Thymus (tissue), 11 donors: ENCODE data around the gene OR6X1. TPM values are rescaled to one million over a fixed set of nuclear protein-coding genes. Genes with fewer than 3 reads are reported as not detected.

ENCODE experiments used
- DNase-seq, 9 donors: peaks; one replicate each; pipeline ENCODE4 v3.0.0-alpha.2; 2013; ENCODE audit warnings: low spot score in 9 of 9, low read depth in 6 of 9, missing footprints in 1 of 9
- H3K27ac ChIP-seq, 2 donors: one replicate each; pipeline ENCODE4 v1.5.1; 2013; ENCODE audit warnings: control low read depth in 1 of 2, low read depth in 1 of 2, low read length in 1 of 2, mild to moderate bottlenecking in 1 of 2, moderate library complexity in 1 of 2
- H3K27me3 ChIP-seq, 2 donors: one replicate each; pipeline ENCODE4 v1.5.1; 2013; ENCODE audit warnings: low read length in 1 of 2; ENCODE audit not compliant: control insufficient read depth in 2 of 2, insufficient read depth in 1 of 2
- H3K36me3 ChIP-seq, 2 donors: one replicate each; pipeline ENCODE4 v1.5.1; 2013; ENCODE audit warnings: low read length in 1 of 2, mild to moderate bottlenecking in 1 of 2, moderate library complexity in 1 of 2; ENCODE audit not compliant: control insufficient read depth in 2 of 2, insufficient read depth in 2 of 2
- H3K4me1 ChIP-seq, 2 donors: one replicate each; pipeline ENCODE4 v1.5.1; 2013; ENCODE audit warnings: low read length in 2 of 2; ENCODE audit not compliant: control insufficient read depth in 2 of 2, insufficient read depth in 2 of 2
- H3K4me3 ChIP-seq, 2 donors: one replicate each; pipeline ENCODE4 v1.5.1; 2013; ENCODE audit warnings: low read length in 2 of 2, control low read depth in 1 of 2, mild to moderate bottlenecking in 1 of 2
- H3K9me3 ChIP-seq, 2 donors: one replicate each; pipeline ENCODE4 v1.5.1; 2013; ENCODE audit warnings: low read length in 1 of 2, mild to moderate bottlenecking in 1 of 2; ENCODE audit not compliant: control insufficient read depth in 2 of 2, insufficient read depth in 1 of 2
- WGBS: extraction: QIAGEN DNeasy Blood & Tissue Kit; methylation state at CpG from one replicate; pipeline ENCODE4 v1.1.7; 2013; 5-methylcytosine and 5-hydroxymethylcytosine counted together
- polyA plus RNA-seq: library from polyadenylated mRNA; stranded (reverse); fragments of 200-250 nt; gene quantifications from one replicate; pipeline ENCODE4 v1.2.3, GENCODE V29; 2013
- total RNA-seq: library from RNA; stranded (reverse); fragments of 120-200 nt; gene quantifications from one replicate; pipeline ENCODE4 v1.2.4, GENCODE V29; 2013
- donor health status: healthy.

OR6X1 gene
- total and polyA plus RNA-seq, 2 donors: not detected

DNA sequence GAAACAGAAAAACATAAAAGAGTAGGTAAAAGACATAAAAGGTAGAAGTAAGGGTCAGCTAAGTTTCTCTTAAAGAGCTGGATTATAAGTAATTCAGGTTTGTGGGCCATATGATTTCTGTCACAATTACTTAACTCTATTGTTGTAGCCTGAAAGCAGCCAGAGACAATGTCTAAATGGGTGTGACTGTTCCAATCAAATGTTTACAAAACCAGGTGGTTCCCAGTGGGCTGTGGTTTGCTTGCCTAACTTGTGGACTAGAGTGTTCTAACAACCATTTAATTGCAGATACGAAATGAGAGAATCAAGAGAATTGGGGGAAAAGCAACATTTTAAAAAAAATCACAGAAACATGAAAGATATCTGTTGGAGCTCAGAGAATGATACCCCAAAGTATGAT lies 29.2 kb upstream of the OR6X1 start:
- WGBS: 89% methylated on average over 1 of the region's 1 CpG
- H3K4me1 ChIP-seq: no peaks in the 10 kb centered on the region
- no peaks in the 10 kb centered on the region for H3K36me3 ChIP-seq
- H3K4me3 ChIP-seq: no peak overlapping the region
- DNase-seq: no peak
- H3K27me3 ChIP-seq: no peaks in the 10 kb centered on the region
- H3K27ac ChIP-seq: no peak overlapping the region
- H3K9me3 ChIP-seq: no peaks in the 10 kb centered on the region

DNA sequence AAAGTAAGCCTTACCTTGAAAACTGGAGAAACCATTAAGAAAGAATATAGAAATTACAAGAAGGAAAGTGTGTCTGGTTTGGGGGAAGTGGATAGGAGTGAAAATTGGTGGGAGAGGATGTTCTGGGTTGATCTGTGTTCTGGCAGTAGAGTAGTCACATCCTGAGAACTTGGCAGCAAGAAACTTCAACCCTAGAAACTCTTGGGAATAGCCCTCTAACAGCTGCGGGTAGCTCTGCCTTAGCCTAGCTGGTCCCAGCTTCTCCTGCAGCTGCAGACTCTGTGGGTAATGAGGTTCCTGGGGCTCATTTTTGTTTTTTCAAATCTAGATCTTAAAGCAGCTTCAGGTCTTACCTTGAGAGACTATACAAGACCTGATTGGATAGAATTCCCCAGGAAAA lies 24.2 kb upstream of the OR6X1 start:
- no peak overlapping the region for H3K27ac ChIP-seq
- no peak for DNase-seq
- H3K36me3 ChIP-seq: no peaks in the 10 kb centered on the region
- H3K9me3 ChIP-seq: no peaks in the 10 kb centered on the region
- WGBS: 97% methylated on average over 1 of the region's 1 CpG
- H3K4me1 ChIP-seq: no peaks in the 10 kb centered on the region
- no peaks in the 10 kb centered on the region for H3K27me3 ChIP-seq
- no peak overlapping the region for H3K4me3 ChIP-seq

DNA sequence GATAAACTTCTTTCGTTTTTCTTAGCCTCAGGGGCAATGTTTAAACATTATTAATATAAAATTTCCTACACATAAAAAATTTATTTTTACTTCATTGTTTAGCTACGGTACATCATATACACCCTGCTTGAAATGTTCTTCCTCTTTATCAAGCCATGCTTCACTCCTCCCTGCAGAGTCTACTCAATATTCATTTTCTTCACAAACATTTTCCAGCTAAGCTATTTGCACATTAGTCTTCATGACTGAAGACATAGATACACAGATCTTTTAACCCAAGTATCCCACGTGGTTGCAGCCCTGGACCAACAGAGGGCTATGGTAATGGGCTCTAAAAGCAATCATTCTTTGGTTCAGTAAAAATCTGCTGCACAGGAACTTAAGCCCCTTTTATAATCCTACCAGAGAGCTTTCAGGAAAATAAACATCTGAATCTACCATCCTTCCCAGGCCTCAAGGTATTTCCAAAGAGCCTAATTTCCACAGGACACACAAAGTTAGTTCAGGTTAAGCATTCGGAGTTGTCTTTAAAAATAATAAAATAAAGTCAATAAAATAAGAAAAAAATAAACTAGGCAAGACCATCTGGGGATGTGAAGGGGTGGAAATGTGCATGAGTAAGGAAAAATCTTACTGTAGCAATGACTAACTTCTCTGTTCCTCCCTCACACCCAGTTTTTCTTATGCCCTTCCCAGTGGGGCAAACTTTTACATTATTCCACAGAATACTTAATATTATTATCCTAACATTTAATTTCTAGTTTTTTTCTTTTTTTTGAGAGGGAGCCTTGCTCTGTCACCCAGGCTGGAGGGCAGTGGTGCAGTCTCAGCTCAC lies 21.6 kb upstream of the OR6X1 start:
- H3K4me1 ChIP-seq: no peaks in the 10 kb centered on the region
- no peaks in the 10 kb centered on the region for H3K9me3 ChIP-seq
- no peaks in the 10 kb centered on the region for H3K36me3 ChIP-seq
- no peak overlapping the region for H3K27ac ChIP-seq
- 79% methylated on average over 4 of the region's 4 CpGs for WGBS
- H3K4me3 ChIP-seq: no peak overlapping the region
- peaks cover 0 to 2% of the 10 kb centered on the region in 2 donors for H3K27me3 ChIP-seq
- DNase-seq: no peak

DNA sequence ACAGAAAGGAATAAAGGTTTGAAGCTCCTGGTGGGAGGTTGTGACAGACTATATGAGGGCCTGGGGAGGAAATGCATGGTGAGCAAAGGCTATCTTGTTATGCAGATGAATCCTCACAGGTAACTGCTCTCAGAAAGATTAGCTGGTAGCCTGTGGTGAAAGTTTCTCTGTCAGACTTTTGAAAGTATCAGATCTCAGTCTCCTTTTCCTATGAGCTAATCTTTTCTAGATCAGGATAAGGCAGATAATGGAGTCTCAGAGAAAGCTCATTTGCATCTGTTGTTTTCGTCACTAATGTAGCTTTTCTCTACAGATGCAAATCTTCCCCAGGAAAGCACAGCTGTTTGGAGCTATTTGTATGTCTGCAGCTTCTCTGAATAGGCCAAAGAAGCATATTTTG lies 21.0 kb upstream of the OR6X1 start:
- WGBS: 91% methylated on average over 1 of the region's 1 CpG
- no peak overlapping the region for H3K27ac ChIP-seq

DNA sequence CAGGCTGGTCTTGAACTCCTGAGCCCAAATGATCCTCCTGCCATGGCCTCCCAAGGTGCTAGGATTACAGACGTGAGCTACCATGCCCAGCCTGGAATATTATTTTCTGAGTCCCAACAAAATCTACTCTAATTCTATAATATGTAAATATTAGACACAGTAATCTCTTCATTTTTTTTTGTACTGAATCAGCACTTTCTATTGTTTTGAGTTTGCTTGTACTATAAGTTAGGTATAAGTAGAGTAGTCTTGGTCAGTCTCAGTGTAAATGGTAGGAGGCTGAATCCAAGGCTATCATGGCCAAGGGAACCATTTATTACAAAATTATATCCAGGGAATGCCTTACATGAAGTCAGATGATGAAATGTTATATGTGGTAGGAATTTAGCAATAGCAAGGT lies 19.6 kb upstream of the OR6X1 start:
- H3K27me3 ChIP-seq: peaks cover 0 to 2% of the 10 kb centered on the region in 2 donors
- WGBS: 97% methylated on average over 1 of the region's 1 CpG

More for the DNA sequence above, 21.0 kb upstream of the OR6X1 start:
- Histone ChIP-seq H3K4me1 (no peaks in the 10 kb centered on the region), H3K36me3 (no peaks in the 10 kb centered on the region), H3K27me3 (peaks cover 0 to 2% of the 10 kb centered on the region in 2 donors), H3K4me3 (no peak overlapping the region), H3K9me3 (no peaks in the 10 kb centered on the region)
- no peak for DNase-seq

DNA sequence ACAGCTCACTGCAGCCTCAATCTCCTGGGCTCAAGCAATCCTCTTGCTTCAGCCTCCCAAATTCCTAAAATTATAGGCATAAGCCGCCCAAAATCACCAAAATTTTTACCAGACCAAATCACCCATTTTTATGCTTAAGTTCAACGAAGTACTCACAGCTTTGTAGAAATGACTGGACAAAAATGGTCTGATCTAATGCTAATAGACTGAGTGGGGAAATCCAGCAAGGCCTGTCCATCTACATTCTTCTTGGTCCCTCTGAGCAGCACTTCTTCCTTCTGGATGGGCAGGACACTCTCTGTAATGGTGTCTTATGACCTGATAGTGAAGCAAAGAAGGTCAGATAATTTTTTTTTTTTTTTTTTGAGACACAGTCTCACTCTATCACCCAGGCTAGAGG lies 18.7 kb upstream of the OR6X1 start:
- no peak overlapping the region for H3K4me3 ChIP-seq
- no peaks in the 10 kb centered on the region for H3K4me1 ChIP-seq
- WGBS: 83% methylated on average over 2 of the region's 2 CpGs
- H3K27ac ChIP-seq: no peak overlapping the region
- H3K27me3 ChIP-seq: peaks cover 0 to 2% of the 10 kb centered on the region in 2 donors
- DNase-seq: no peak
- no peaks in the 10 kb centered on the region for H3K9me3 ChIP-seq
- no peaks in the 10 kb centered on the region for H3K36me3 ChIP-seq

More for the DNA sequence above, 19.6 kb upstream of the OR6X1 start:
- Histone ChIP-seq H3K4me1 (no peaks in the 10 kb centered on the region), H3K27ac (no peak overlapping the region), H3K4me3 (no peak overlapping the region), H3K9me3 (no peaks in the 10 kb centered on the region), H3K36me3 (no peaks in the 10 kb centered on the region)
- DNase-seq: no peak

DNA sequence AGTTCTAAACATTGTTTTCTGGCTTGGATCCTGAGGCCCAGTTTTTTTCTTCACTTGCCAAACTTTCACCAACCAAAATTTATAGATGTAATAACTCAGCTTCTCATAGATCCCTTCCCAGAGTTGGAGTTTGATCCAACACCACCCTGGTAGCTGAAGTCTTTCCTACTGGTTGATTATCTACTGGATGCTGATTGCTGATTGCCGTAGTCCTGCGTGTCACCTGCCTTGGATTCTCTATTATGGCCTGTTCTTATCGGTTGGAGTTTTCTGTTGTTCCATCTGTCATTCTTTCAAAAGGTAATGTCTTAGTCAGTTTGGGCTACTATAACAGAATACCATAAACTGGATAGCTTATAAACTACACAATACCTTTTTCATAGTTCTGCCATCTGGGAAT lies 17.3 kb upstream of the OR6X1 start:
- no peak for DNase-seq
- Histone ChIP-seq H3K4me3 (no peak overlapping the region), H3K27ac (no peak overlapping the region), H3K36me3 (no peaks in the 10 kb centered on the region), H3K9me3 (no peaks in the 10 kb centered on the region), H3K4me1 (no peaks in the 10 kb centered on the region), H3K27me3 (peaks cover 0 to 2% of the 10 kb centered on the region in 2 donors)
- WGBS: 97% methylated on average over 3 of the region's 3 CpGs

DNA sequence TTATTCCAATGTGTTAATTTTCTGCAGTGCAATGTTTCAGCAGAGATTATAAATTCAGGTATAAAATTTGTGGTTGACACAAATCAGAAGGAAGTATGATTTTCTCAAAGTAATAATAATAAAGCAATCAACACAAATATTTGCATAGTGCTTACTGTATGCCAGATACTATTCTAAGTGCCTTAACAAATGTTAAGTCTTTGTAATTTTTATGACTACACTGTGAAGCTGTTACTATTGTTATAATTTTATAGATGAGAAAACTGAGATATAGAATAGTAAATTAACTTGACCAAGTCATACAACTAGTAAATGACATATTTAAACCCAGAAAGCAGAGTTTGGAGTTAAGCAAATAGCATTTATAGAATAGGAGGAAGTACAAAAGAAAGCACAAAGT lies 16.4 kb upstream of the OR6X1 start:
- Histone ChIP-seq H3K4me3 (no peak overlapping the region), H3K9me3 (no peaks in the 10 kb centered on the region), H3K27ac (no peak overlapping the region), H3K36me3 (no peaks in the 10 kb centered on the region), H3K27me3 (peaks cover 0 to 2% of the 10 kb centered on the region in 2 donors), H3K4me1 (no peaks in the 10 kb centered on the region)
- DNase-seq: no peak

DNA sequence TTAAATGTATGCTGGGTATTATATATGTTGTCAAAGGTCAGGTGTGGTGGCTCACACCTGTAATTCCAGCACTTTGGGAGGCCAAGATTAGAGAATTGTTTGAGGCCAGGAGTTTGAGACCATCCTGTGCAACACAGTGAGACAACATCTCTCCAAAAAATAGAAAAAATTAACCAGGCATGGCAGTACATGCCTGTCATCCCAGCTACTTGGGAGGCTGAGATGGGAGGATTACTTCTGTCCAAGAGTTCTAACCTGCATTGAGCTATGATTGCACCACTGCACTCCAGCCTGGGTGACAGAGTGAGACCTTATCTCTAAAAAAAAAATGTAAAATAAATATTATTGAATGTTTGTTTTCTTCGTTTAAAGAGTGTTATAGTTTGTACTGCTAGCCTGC lies 11.3 kb upstream of the OR6X1 start:
- H3K27me3 ChIP-seq: no peaks in the 10 kb centered on the region
- no peak overlapping the region for H3K27ac ChIP-seq
- WGBS: 84% methylated on average over 1 of the region's 1 CpG

More for the DNA sequence above, 11.3 kb upstream of the OR6X1 start:
- DNase-seq: no peak
- no peaks in the 10 kb centered on the region for H3K36me3 ChIP-seq
- no peaks in the 10 kb centered on the region for H3K4me1 ChIP-seq
- H3K9me3 ChIP-seq: peaks cover 0 to 6% of the 10 kb centered on the region in 2 donors
- H3K4me3 ChIP-seq: no peak overlapping the region
